Measurements from ENCODE around the gene RPS3A. TPM values are rescaled to one million over a fixed set of nuclear protein-coding genes. Genes with fewer than 3 reads are reported as not detected.

The RPS3A gene
- polyA plus RNA-seq, 2 of the 4 experiments (the other 2 are of a cell fraction) = 2,183 to 2,957 TPM

DNA sequence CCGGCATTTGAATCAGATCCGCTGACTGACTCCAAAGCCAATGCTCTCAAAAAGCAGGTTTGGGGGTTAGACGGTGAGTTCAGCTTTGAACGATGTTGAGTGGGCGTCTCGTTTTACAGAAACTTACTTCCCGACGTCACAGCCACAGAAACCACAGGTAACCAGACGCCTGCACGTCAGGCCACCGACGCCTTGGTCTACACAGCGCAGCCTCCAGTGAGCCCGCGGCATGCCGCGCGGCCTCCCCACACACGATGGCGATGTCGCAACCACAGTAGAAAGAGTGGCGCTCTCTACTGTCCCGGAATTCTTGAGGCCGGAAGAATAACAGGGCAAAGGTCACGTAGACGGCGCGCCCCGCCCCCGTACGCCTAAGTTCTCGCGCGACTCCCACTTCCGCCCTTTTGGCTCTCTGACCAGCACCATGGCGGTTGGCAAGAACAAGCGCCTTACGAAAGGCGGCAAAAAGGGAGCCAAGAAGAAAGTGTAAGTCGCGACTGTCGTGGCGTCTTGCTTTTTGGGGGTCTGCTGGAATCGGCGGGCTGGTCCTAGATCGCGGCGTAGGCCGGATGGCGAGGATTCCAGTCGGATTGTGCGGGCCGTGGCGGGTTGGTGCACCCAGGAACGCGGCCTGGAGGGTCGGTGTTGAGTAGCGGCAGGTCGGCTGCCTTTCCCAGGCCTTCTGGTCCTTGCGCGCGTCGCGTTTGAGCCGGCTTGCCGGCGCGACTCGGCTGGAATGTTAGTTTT lies at the start of gene RPS3A (continued):
- TF ChIP-seq ZSCAN20 (CRISPR knock-in tag; IDR thresholded peaks at IDR 0.05) = no peak
- peak; percentile 80 for TF ChIP-seq POLR2A (IDR thresholded peaks at IDR 0.05; ENCODE audit: low read length)
- TF ChIP-seq CEBPB (IDR thresholded peaks at IDR 0.05) = peak; percentile 63 to 85
- no peak for TF ChIP-seq HEYL (CRISPR knock-in tag; IDR thresholded peaks at IDR 0.05)
- TF ChIP-seq, protein P1, sequence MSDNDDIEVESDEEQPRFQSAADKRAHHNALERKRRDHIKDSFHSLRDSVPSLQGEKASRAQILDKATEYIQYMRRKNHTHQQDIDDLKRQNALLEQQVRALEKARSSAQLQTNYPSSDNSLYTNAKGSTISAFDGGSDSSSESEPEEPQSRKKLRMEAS (IDR thresholded peaks at IDR 0.05) = peak; percentile 95
- TF ChIP-seq HDAC2 (IDR thresholded peaks at IDR 0.05) = no peak
- no peak for TF ChIP-seq RARB (CRISPR knock-in tag; IDR thresholded peaks at IDR 0.05)
- no peak for TF ChIP-seq EHF (CRISPR knock-in tag; IDR thresholded peaks at IDR 0.05)
- no peak for TF ChIP-seq SREBF2 (IDR thresholded peaks at IDR 0.05)
- peak; percentile 86 for TF ChIP-seq CHD2 (IDR thresholded peaks at IDR 0.05; ENCODE audit: low read length, partially characterized antibody)
- peak; percentile 94 for TF ChIP-seq MYC (IDR thresholded peaks at IDR 0.05; ENCODE audit: borderline replicate concordance, low read length)
- no peak for TF ChIP-seq RCOR1 (IDR thresholded peaks at IDR 0.05; ENCODE audit: low read depth, low read length)
- TF ChIP-seq HOXB5 (CRISPR knock-in tag; IDR thresholded peaks at IDR 0.05) = no peak
- no peak for TF ChIP-seq TFCP2L1 (CRISPR knock-in tag; IDR thresholded peaks at IDR 0.05)
- TF ChIP-seq EHMT2 (IDR thresholded peaks at IDR 0.05; ENCODE audit: low read depth) = no peak
- peak; percentile 35; the same call in 1 of the 2 replicates for TF ChIP-seq GATA3 (IDR thresholded peaks at IDR 0.05; ENCODE audit: borderline replicate concordance)
- TF ChIP-seq NR3C1 (IDR thresholded peaks at IDR 0.05) = no peak
- TF ChIP-seq, protein P2, sequence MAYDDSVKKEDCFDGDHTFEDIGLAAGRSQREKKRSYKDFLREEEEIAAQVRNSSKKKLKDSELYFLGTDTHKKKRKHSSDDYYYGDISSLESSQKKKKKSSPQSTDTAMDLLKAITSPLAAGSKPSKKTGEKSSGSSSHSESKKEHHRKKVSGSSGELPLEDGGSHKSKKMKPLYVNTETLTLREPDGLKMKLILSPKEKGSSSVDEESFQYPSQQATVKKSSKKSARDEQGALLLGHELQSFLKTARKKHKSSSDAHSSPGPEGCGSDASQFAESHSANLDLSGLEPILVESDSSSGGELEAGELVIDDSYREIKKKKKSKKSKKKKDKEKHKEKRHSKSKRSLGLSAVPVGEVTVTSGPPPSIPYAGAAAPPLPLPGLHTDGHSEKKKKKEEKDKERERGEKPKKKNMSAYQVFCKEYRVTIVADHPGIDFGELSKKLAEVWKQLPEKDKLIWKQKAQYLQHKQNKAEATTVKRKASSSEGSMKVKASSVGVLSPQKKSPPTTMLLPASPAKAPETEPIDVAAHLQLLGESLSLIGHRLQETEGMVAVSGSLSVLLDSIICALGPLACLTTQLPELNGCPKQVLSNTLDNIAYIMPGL (CRISPR knock-in tag; IDR thresholded peaks at IDR 0.05; ENCODE audit: borderline replicate concordance) = no peak
- no peak for TF ChIP-seq ESRRA (IDR thresholded peaks at IDR 0.05; ENCODE audit: borderline replicate concordance, low read length)
- no peak for TF ChIP-seq BHLHE40 (IDR thresholded peaks at IDR 0.05; ENCODE audit: low read depth, low read length)
- TF ChIP-seq ZNF302 (CRISPR knock-in tag; IDR thresholded peaks at IDR 0.05) = no peak
- peak; percentile 87 for TF ChIP-seq PHF8 (IDR thresholded peaks at IDR 0.05; ENCODE audit: borderline replicate concordance, low read depth)
- no peak for TF ChIP-seq HOXB13 (CRISPR knock-in tag; IDR thresholded peaks at IDR 0.05; ENCODE audit: low read depth)

DNA sequence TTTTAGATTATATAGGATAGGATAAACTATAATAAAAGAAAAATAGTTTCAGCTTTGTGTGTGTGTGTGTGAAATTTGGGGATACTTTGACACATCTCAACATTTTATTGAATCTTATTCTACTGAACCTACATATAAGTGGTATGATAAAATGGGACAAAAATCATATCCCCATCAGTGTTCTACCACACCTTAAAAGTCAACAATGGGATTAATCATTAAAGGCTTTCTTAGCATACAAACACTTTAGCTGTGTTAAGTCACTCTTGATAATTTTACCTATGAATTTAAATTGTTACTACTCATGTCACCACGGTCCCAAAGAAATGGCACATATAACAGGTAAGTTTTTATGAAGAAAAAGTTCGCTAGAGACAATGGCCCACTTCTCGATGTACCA lies 46.6 kb upstream of the RPS3A start:
- Histone ChIP-seq H3K4me1 (peaks cover 5% of the 10 kb centered on the region; the same call in 1 of the 3 replicates), H3K4me2 (peak overlapping the region; percentile 29; the same call in 1 of the 3 replicates), H3K27ac (no peak overlapping the region), H3K9me3 (no peaks in the 10 kb centered on the region), H3K4me3 (no peak overlapping the region)
- no peak for FAIRE-seq
- DNase-seq (ENCODE audit: low read depth in 1 of 2, low spot score in 1 of 2) = no peak
- 68% methylated on average over 3 of the region's 3 CpGs for WGBS (ENCODE audit: missing lambda C conversion rate)
- ATAC-seq = no peak
- TF ChIP-seq ZC3H11A (IDR thresholded peaks at IDR 0.05) = no peak
- TF ChIP-seq, protein P3, sequence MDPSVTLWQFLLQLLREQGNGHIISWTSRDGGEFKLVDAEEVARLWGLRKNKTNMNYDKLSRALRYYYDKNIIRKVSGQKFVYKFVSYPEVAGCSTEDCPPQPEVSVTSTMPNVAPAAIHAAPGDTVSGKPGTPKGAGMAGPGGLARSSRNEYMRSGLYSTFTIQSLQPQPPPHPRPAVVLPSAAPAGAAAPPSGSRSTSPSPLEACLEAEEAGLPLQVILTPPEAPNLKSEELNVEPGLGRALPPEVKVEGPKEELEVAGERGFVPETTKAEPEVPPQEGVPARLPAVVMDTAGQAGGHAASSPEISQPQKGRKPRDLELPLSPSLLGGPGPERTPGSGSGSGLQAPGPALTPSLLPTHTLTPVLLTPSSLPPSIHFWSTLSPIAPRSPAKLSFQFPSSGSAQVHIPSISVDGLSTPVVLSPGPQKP (IDR thresholded peaks at IDR 0.05; ENCODE audit: low read depth, low read length) = no peak
- TF ChIP-seq CHD4 (IDR thresholded peaks at IDR 0.05; ENCODE audit: borderline replicate concordance) = no peak
- TF ChIP-seq CEBPB (IDR thresholded peaks at IDR 0.05) = no peak
- TF ChIP-seq POLR2A (IDR thresholded peaks at IDR 0.05; ENCODE audit: low read length) = no peak
- CTCF ChIA-PET = no interaction called here
- POLR2A ChIA-PET = no interaction called here

Measured in A549 (cell line).